ENCODE data around the gene APOL1. TPM values are rescaled to one million over a fixed set of nuclear protein-coding genes. Genes with fewer than 3 reads are reported as not detected.

The APOL1 gene
- total and polyA plus RNA-seq, 2 donors (not counting 1 experiment from before 2014, with no cell fraction given) = 3.3 to 11.2 TPM

DNA sequence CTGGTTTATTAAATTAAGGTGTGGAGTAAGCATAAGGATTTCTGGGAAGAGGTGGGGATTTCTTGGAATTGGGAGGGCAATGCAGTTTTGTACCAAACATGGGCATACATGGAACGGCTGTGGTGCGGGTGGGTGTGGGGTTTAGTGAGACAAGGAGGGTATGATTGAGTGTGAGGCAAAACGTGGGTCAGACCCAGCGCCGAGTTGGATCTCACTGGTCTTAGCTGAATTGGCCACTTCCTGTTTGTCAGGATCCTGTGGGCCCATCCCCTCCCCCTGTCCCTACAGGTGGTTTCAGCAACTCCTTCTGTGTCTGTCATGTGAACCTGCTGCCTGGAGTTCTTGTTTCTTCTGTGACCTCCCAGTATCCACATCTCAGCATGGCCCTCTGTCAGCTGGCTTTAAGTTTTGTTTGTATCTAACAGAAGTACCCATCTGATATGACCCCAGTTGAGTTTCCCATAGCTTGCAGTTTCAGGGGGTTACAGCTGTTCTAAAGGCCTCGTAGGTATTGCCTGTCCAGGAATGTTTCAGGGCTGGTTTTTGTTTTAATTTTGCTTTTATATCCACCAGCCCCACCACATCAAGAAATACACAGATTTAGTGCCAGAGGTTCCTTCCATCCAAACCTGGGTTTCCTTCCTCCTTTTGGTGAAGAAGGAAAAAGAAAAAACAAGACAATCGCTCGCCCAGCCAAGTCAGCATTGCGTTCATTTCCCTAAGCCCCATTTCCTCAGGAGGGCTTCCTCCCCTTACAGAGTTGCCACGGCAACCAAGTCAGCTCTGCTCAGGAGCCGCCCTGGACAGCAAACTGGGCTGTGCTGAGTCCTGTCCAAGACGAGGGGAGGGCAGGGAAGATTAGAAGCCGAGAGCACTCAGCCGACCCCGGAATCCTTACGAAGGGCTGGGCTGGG, 6.0 kb downstream of the APOL1 start:
- H3K27ac Mint-ChIP-seq = peak overlapping the region; percentile 46
- no peaks in the 10 kb centered on the region for H3K27me3 Mint-ChIP-seq
- no peak overlapping the region for H3K4me3 Mint-ChIP-seq
- H3K4me2 ChIP-seq (replicated peaks; ENCODE audit: low read depth, low read length, poor library complexity, severe bottlenecking) = no peak overlapping the region
- peaks cover 5 to 12% of the 10 kb centered on the region in 2 donors for H3K4me1 ChIP-seq (ENCODE audit: control insufficient read depth in 2 of 2, insufficient read depth in 2 of 2, low read length in 2 of 2)
- no peak overlapping the region for H2AFZ ChIP-seq (ENCODE audit: insufficient read depth, low read depth, low read length, poor library complexity, severe bottlenecking)
- H3K4me3 ChIP-seq (ENCODE audit: control extremely low read depth in 1 of 5, extremely low read depth in 1 of 5, insufficient read depth in 1 of 5, low read depth in 2 of 5, low read length in 4 of 5) = no peak overlapping the region
- peaks cover 22% of the 10 kb centered on the region for H3K4me1 Mint-ChIP-seq
- ChIA-PET POLR2A (no interaction called here), CTCF (interaction anchor here (1.8 kb wide), 1 partner anchor 64 kb away, joined by 5 read pairs; no protein-coding TSS in a partner anchor)
- H3K9me3 Mint-ChIP-seq (ENCODE audit: insufficient read depth) = no peaks in the 10 kb centered on the region
- H3K9ac ChIP-seq (ENCODE audit: low read length) = no peak overlapping the region
- DNase-seq (no peak), ATAC-seq (ENCODE audit: low read depth) (no peak)
- WGBS (ENCODE audit: insufficient coverage) = 52% methylated on average over 8 of the region's 16 CpGs
- no peak for TF ChIP-seq EZH2 (IDR thresholded peaks at IDR 0.05; ENCODE audit: borderline replicate concordance, insufficient read depth, low read depth, low read length, poor library complexity, severe bottlenecking)
- TF ChIP-seq, protein P1, sequence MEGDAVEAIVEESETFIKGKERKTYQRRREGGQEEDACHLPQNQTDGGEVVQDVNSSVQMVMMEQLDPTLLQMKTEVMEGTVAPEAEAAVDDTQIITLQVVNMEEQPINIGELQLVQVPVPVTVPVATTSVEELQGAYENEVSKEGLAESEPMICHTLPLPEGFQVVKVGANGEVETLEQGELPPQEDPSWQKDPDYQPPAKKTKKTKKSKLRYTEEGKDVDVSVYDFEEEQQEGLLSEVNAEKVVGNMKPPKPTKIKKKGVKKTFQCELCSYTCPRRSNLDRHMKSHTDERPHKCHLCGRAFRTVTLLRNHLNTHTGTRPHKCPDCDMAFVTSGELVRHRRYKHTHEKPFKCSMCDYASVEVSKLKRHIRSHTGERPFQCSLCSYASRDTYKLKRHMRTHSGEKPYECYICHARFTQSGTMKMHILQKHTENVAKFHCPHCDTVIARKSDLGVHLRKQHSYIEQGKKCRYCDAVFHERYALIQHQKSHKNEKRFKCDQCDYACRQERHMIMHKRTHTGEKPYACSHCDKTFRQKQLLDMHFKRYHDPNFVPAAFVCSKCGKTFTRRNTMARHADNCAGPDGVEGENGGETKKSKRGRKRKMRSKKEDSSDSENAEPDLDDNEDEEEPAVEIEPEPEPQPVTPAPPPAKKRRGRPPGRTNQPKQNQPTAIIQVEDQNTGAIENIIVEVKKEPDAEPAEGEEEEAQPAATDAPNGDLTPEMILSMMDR (IDR thresholded peaks at IDR 0.05) = no peak
- peaks cover 0 to 21% of the 10 kb centered on the region in 2 experiments for H3K36me3 ChIP-seq (replicated peaks in 1 of 2; ENCODE audit: control extremely low read depth in 1 of 2, control insufficient read depth in 1 of 2, extremely low read depth in 1 of 2, insufficient read depth in 2 of 2, low read length in 1 of 2)
- no peaks in the 10 kb centered on the region for H3K27me3 ChIP-seq (replicated peaks in 1 of 4; ENCODE audit: control extremely low read depth in 1 of 4, control insufficient read depth in 3 of 4, insufficient read depth in 4 of 4, low read length in 3 of 4)
- no peaks in the 10 kb centered on the region for H3K9me3 ChIP-seq (ENCODE audit: control extremely low read depth in 1 of 3, control insufficient read depth in 2 of 3, insufficient read depth in 1 of 3, low read length in 2 of 3)
- peaks cover 3% of the 10 kb centered on the region for H3K79me2 ChIP-seq (ENCODE audit: control insufficient read depth, insufficient read depth, low read length)
- no peak overlapping the region for H3K27ac ChIP-seq (ENCODE audit: low read length in 2 of 2)
- H4K20me1 ChIP-seq (ENCODE audit: control insufficient read depth, insufficient read depth, low read length, poor library complexity, severe bottlenecking) = no peaks in the 10 kb centered on the region
- intact Hi-C loops (cut with micrococcal nuclease) = no loop called here

All from B cell (primary cell).